Thyroid gland (tissue), 4 donors: Measurements from ENCODE around the gene SLC5A3.

Experiments used
- CTCF ChIP-seq, 6 experiments: fragments of 200-600 bp in 3 of 6; fragments of 450-650 bp in 3 of 6; sonication (generic) in 3 of 6; IDR thresholded peaks; one replicate each; pipeline ENCODE4 v1.5.1; 2016 to 2019; ENCODE audit warnings: antibody characterized with exemption in 6 of 6, mild to moderate bottlenecking in 2 of 6, inconsistent platforms in 1 of 6, moderate library complexity in 1 of 6
- POLR2A ChIP-seq, 2 donors: fragments of 450-650 bp; IDR thresholded peaks; one replicate each; pipeline ENCODE4 v1.6.1; 2017; ENCODE audit warnings: antibody characterized with exemption in 2 of 2, mild to moderate bottlenecking in 2 of 2, moderate library complexity in 1 of 2

DNA sequence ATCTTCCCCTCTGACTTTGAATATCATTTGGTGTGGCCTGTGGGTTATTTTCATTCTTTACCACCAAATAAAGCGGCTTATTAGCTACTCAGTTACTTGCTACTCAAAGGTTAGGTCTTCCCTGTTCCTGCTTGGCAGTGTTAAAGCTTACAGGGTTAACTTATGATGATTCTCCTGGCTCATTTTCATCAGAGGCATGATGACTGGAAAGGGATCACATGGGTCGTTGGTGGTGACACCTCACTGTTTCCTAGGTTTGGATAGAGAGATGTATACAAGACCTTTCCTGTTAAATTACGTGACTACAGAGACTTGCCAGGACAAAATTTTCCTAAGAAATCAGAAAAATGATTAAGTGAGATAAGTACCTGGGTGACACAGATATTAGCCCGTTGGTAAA lies 27.4 kb downstream of the SLC5A3 start:
- no peak for TF ChIP-seq CTCF (IDR thresholded peaks at IDR 0.05)
- no peak for TF ChIP-seq POLR2A (IDR thresholded peaks at IDR 0.05)
